ENCODE data around the gene LCN15. TPM values are rescaled to one million over a fixed set of nuclear protein-coding genes. Genes with fewer than 3 reads are reported as not detected.

The LCN15 gene
- total RNA-seq, 2 experiments from 2014 or later, result not detected

DNA sequence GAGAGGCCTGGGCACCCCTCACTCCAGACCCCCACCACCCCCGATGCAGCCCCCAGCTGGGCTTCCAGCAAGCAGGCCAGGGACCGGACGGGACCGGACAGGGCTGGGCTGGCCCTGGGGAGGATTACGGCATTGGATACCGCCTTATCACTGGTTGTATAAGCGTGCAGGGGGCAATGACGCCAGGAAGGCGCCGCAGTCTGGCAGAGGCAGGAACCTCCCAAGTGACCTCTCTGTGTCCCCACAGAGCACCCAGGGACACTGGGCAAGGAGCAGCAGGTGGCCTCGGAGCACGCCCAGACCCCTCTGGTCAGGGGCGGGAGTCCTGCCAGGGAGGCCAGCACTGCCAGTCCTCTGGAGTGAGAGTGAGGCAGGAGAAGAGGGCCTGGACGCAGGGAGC, 723 bp upstream of the LCN15 start:
- H4K20me1 ChIP-seq (ENCODE audit: insufficient read depth, low read length), result no peaks in the 10 kb centered on the region
- H3K4me1 ChIP-seq (ENCODE audit: insufficient read depth, low read length, poor library complexity, severe bottlenecking), result peaks cover 10% of the 10 kb centered on the region
- no peaks in the 10 kb centered on the region for H3K9me2 ChIP-seq (ENCODE audit: insufficient read depth, low read length)
- ChIA-PET POLR2A (no interaction called here), CTCF (ENCODE audit: unreplicated experiment) (no interaction called here)
- H3K36me3 ChIP-seq (ENCODE audit: insufficient read depth, low read length), result no peaks in the 10 kb centered on the region
- no peak for TF ChIP-seq CTCF (conservative IDR thresholded peaks at IDR 0.05; ENCODE audit: low read length)
- TF ChIP-seq EZH2phosphoT487 (IDR thresholded peaks at IDR 0.05; ENCODE audit: borderline replicate concordance, low read depth, low read length), result no peak
- H3K4me2 ChIP-seq (ENCODE audit: low read length), result no peak overlapping the region
- no peaks in the 10 kb centered on the region for H3K79me2 ChIP-seq (ENCODE audit: insufficient read depth, low read depth, low read length)
- no TSS peak for BruUV-seq (replicated peaks)
- DNase-seq (ENCODE audit: low spot score), result no peak
- H2AFZ ChIP-seq (ENCODE audit: low read length), result no peak overlapping the region
- H3K9me3 ChIP-seq (ENCODE audit: low read length), result no peaks in the 10 kb centered on the region
- intact Hi-C loops (cut with micrococcal nuclease; ENCODE audit: unreplicated experiment), result no loop called here
- H3K4me3 ChIP-seq (ENCODE audit: low read depth, low read length, poor library complexity, severe bottlenecking), result no peak overlapping the region
- H3K27ac ChIP-seq (ENCODE audit: low read depth, low read length, poor library complexity, severe bottlenecking), result no peak overlapping the region

DNA sequence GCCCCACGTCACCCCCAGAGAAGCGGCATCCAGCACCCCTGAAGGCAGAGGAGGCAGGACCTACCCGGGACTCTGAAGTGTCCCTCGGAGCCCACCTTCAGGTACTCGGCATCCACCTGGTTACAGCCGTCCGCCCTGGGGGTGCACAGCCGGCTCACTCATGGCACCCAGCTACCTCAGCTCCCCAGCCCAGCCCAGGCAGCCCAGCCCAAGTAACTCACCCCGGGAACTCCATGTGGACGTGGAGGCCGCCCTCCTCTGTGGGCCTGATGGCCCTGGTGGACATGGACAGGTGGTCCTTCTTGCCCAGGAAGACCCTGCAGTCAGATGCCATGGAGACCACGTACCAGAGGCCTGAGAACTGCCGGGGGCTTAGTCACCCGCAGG, 676 bp downstream of the LCN15 start:
- DNase-seq (ENCODE audit: low spot score), result no peak
- peaks cover 10% of the 10 kb centered on the region for H3K4me1 ChIP-seq (ENCODE audit: insufficient read depth, low read length, poor library complexity, severe bottlenecking)
- intact Hi-C loops (cut with micrococcal nuclease; ENCODE audit: unreplicated experiment), result no loop called here
- CTCF ChIA-PET (ENCODE audit: unreplicated experiment), result no interaction called here
- H3K79me2 ChIP-seq (ENCODE audit: insufficient read depth, low read depth, low read length), result no peaks in the 10 kb centered on the region
- TF ChIP-seq EZH2phosphoT487 (IDR thresholded peaks at IDR 0.05; ENCODE audit: borderline replicate concordance, low read depth, low read length) (no peak), CTCF (conservative IDR thresholded peaks at IDR 0.05; ENCODE audit: low read length) (no peak)
- no peak overlapping the region for H3K27ac ChIP-seq (ENCODE audit: low read depth, low read length, poor library complexity, severe bottlenecking)
- H3K4me3 ChIP-seq (ENCODE audit: low read depth, low read length, poor library complexity, severe bottlenecking), result no peak overlapping the region
- no peaks in the 10 kb centered on the region for H3K36me3 ChIP-seq (ENCODE audit: insufficient read depth, low read length)
- no peaks in the 10 kb centered on the region for H4K20me1 ChIP-seq (ENCODE audit: insufficient read depth, low read length)
- POLR2A ChIA-PET, result no interaction called here
- H3K4me2 ChIP-seq (ENCODE audit: low read length), result no peak overlapping the region
- H3K9me3 ChIP-seq (ENCODE audit: low read length), result no peaks in the 10 kb centered on the region
- no peaks in the 10 kb centered on the region for H3K9me2 ChIP-seq (ENCODE audit: insufficient read depth, low read length)
- H2AFZ ChIP-seq (ENCODE audit: low read length), result no peak overlapping the region
- no TSS peak for BruUV-seq (replicated peaks)

GRCh38 chr9:136762915-136763648, 1.2 kb downstream of the LCN15 start:
- intact Hi-C loops (cut with micrococcal nuclease; ENCODE audit: unreplicated experiment), result no loop called here
- no peaks in the 10 kb centered on the region for H3K36me3 ChIP-seq (ENCODE audit: insufficient read depth, low read length)
- no peaks in the 10 kb centered on the region for H3K9me2 ChIP-seq (ENCODE audit: insufficient read depth, low read length)
- no peak overlapping the region for H3K4me3 ChIP-seq (ENCODE audit: low read depth, low read length, poor library complexity, severe bottlenecking)
- ChIA-PET POLR2A (interaction anchor here (0.7 kb wide), 1 partner anchor 214 kb away, joined by 3 read pairs; no protein-coding TSS in a partner anchor), CTCF (ENCODE audit: unreplicated experiment) (no interaction called here)
- no peaks in the 10 kb centered on the region for H4K20me1 ChIP-seq (ENCODE audit: insufficient read depth, low read length)
- H3K4me1 ChIP-seq (ENCODE audit: insufficient read depth, low read length, poor library complexity, severe bottlenecking), result peaks cover 6% of the 10 kb centered on the region
- H3K9me3 ChIP-seq (ENCODE audit: low read length), result no peaks in the 10 kb centered on the region
- no peak overlapping the region for H3K4me2 ChIP-seq (ENCODE audit: low read length)
- H3K27ac ChIP-seq (ENCODE audit: low read depth, low read length, poor library complexity, severe bottlenecking), result no peak overlapping the region
- H3K79me2 ChIP-seq (ENCODE audit: insufficient read depth, low read depth, low read length), result no peaks in the 10 kb centered on the region
- DNase-seq (ENCODE audit: low spot score), result peak; percentile 77
- no TSS peak for BruUV-seq (replicated peaks)
- H2AFZ ChIP-seq (ENCODE audit: low read length), result no peak overlapping the region
- TF ChIP-seq CTCF (conservative IDR thresholded peaks at IDR 0.05; ENCODE audit: low read length) (no peak), EZH2phosphoT487 (IDR thresholded peaks at IDR 0.05; ENCODE audit: borderline replicate concordance, low read depth, low read length) (no peak)

Measured in OCI-LY7 (cell line).